Measurements from ENCODE around the gene RNF114.

The RNF114 gene

DNA sequence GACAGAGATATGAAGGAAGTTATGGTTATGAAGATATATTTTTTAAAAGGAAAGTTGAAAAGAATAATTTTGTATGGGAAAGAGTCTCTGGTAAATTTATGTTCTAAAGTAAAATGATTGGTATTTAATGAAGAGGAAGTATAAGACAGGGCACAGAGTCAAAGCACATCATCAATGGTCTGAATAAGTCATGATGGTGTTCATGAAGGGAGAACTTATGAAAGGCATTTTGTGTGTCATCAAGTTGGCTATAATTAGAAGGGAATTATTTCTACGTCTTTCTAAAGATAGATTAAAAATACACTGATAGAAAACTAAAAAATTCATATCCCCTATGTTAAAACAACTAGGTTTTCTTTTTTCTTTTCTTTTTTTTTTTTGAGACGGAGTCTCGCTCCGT, 25.2 kb downstream of the RNF114 start:
- Histone ChIP-seq H3K4me3 (ENCODE audit: low read depth, low read length) (no peak overlapping the region), H3K36me3 (replicated peaks) (peaks cover 4% of the 10 kb centered on the region), H3K27me3 (replicated peaks) (no peaks in the 10 kb centered on the region), H3K27ac (no peak overlapping the region)
- DNase-seq, result no peak
- no peak for TF ChIP-seq CTCF (IDR thresholded peaks at IDR 0.05; ENCODE audit: low read depth, low read length, missing control alignments)
- in situ Hi-C loops (cut with HindIII; ENCODE audit: low pct_ligation_motif_present, low sequenced_read_pairs), result no loop called here

DNA sequence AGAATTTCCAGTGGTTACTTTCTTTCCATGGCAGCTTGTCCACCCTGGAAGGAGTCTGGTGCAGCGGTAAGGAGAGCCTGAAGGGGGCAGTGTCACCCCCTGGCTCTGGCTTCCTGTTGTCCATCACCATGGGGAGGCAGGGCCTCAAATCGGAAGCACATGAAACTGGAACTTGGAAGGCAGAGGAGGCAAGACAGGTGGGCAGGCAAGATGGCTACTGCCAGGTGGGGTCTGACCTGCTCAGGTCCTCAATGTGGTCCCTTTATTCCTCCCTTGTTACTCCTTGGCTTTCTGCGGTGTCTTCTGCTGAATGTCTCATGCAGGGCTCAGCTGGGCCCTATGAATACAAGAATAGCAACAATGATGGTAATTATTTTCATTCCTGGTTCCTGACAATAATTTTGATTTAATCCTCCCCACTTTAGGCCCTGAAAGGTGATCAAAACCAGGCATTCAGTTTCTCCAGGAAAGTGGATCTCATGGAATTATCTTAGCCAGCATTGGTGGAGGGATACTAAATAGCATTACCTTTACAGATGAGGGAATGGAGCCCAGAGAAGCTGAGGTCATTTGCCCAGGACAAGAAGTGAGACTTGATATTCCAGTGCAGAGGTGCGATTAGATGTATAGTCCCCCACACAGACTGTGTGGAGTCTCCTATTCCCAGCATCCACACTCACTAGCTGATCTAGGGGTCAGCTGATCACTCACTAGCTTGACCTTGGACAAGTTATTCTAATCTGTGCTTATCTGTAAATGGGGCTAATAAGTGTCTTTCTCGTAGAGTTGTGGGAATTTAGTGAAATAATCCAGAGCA, 29.0 kb downstream of the RNF114 start:
- H3K27ac ChIP-seq, result no peak overlapping the region
- H3K27me3 ChIP-seq (replicated peaks), result no peaks in the 10 kb centered on the region
- H3K4me3 ChIP-seq (ENCODE audit: low read depth, low read length), result no peak overlapping the region
- H3K36me3 ChIP-seq (replicated peaks), result no peaks in the 10 kb centered on the region
- TF ChIP-seq CTCF (IDR thresholded peaks at IDR 0.05; ENCODE audit: low read depth, low read length, missing control alignments), result peak; percentile 92
- DNase-seq, result peak; percentile 45
- in situ Hi-C loops (cut with HindIII; ENCODE audit: low pct_ligation_motif_present, low sequenced_read_pairs), result no loop called here

DNA sequence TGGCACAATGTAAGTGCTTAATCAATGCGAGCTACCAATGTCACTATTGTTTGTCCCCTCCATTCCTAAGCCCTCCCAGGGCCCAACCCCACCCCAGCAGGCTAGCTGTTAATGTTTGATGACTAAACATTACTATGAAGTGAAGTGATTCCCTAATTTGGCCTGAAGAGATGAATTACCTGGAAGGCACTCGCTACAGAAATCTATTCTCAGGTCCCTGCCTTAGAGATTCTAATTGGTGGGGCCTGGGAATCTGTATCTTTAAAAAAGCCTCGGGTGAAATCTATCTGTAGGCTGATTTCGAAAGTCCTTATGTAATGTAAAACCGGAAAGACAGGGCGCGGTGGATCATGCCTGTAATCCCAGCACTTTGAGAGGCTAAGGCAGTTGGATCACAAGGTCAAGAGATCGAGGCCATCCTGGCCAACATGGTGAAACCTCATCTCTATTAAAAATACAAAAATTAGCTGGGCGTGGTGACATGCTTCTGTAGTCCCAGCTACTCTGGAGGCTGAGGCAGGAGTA, 29.6 kb downstream of the RNF114 start:
- no peak overlapping the region for H3K27ac ChIP-seq
- H3K4me3 ChIP-seq (ENCODE audit: low read depth, low read length), result no peak overlapping the region
- in situ Hi-C loops (cut with HindIII; ENCODE audit: low pct_ligation_motif_present, low sequenced_read_pairs), result no loop called here
- no peaks in the 10 kb centered on the region for H3K27me3 ChIP-seq (replicated peaks)
- no peak for DNase-seq
- TF ChIP-seq CTCF (IDR thresholded peaks at IDR 0.05; ENCODE audit: low read depth, low read length, missing control alignments), result no peak
- H3K36me3 ChIP-seq (replicated peaks), result no peaks in the 10 kb centered on the region

- H3K27me3 ChIP-seq (replicated peaks), result no peaks in the 10 kb centered on the region
- DNase-seq, result no peak
- in situ Hi-C loops (cut with HindIII; ENCODE audit: low pct_ligation_motif_present, low sequenced_read_pairs), result no loop called here
- TF ChIP-seq CTCF (IDR thresholded peaks at IDR 0.05; ENCODE audit: low read depth, low read length, missing control alignments), result no peak
- H3K27ac ChIP-seq, result no peak overlapping the region
- H3K4me3 ChIP-seq (ENCODE audit: low read depth, low read length), result no peak overlapping the region
- H3K36me3 ChIP-seq (replicated peaks), result no peaks in the 10 kb centered on the region
Observed at GRCh38 chr20:49966861-49967260, 30.7 kb downstream of the RNF114 start.

- Histone ChIP-seq H3K27ac (no peak overlapping the region), H3K4me3 (ENCODE audit: low read depth, low read length) (no peak overlapping the region), H3K27me3 (replicated peaks) (no peaks in the 10 kb centered on the region), H3K36me3 (replicated peaks) (no peaks in the 10 kb centered on the region)
- no peak for DNase-seq
- TF ChIP-seq CTCF (IDR thresholded peaks at IDR 0.05; ENCODE audit: low read depth, low read length, missing control alignments), result no peak
- in situ Hi-C loops (cut with HindIII; ENCODE audit: low pct_ligation_motif_present, low sequenced_read_pairs), result no loop called here
Observed at GRCh38 chr20:49969234-49969633, 33.0 kb downstream of the RNF114 start.
